Activated T-cell treated with anti-CD3 and anti-CD28 coated beads, Interleukin-2, amount 50 U/mL, for 24 hours (primary cell): ENCODE measurements around the gene C17orf67.
A peak's percentile ranks its signal among the peaks of the same experiment; 100 is the strongest.

Experiments used
- DNase-seq: peaks from one replicate; pipeline ENCODE4 v3.0.0-alpha.2; 2020
- H3K27ac Mint-ChIP-seq: 2 replicates; pipeline ENCODE4 v1.8.0; 2020; ENCODE audit warnings: mild to moderate bottlenecking, mixed read lengths
- H3K27me3 Mint-ChIP-seq: 2 replicates; pipeline ENCODE4 v1.8.0; 2020; ENCODE audit warnings: mixed read lengths
- H3K36me3 Mint-ChIP-seq: 2 replicates; pipeline ENCODE4 v1.8.0; 2020; ENCODE audit warnings: low read depth, mixed read lengths
- H3K4me1 Mint-ChIP-seq: 2 replicates; pipeline ENCODE4 v1.8.0; 2020; ENCODE audit warnings: low read depth, mixed read lengths
- H3K4me3 Mint-ChIP-seq: 2 replicates; pipeline ENCODE4 v1.8.0; 2020; ENCODE audit warnings: mild to moderate bottlenecking, moderate library complexity, mixed read lengths
- H3K9me3 Mint-ChIP-seq: 2 replicates; pipeline ENCODE4 v1.8.0; 2020; ENCODE audit warnings: mixed read lengths

C17orf67 gene

DNA sequence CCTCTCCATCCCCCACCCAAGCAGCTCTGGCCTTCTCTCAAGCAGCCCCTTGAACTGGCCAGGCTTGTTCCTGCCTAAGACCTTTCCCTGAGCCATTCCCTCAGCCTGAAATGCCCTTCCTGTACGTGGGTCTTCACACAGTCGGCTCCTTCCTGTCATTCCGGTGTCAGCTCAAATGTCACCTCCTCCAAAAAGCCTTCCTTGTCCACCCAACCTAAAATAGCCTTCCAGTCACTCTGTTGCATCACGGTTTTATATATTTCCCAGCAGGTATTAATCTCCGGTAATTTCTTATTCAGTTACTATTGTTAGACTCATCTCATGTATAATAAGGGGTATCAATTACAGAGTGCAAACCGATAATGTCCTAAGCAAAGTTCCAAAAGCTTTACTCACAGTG is 51.8 kb downstream of the C17orf67 start:
- no peak overlapping the region for H3K27ac Mint-ChIP-seq
- H3K4me1 Mint-ChIP-seq, result peaks cover 57% of the 10 kb centered on the region
- H3K36me3 Mint-ChIP-seq, result no peaks in the 10 kb centered on the region
- H3K9me3 Mint-ChIP-seq, result no peaks in the 10 kb centered on the region
- no peak overlapping the region for H3K4me3 Mint-ChIP-seq
- peaks cover 5% of the 10 kb centered on the region for H3K27me3 Mint-ChIP-seq
- DNase-seq, result no peak

DNA sequence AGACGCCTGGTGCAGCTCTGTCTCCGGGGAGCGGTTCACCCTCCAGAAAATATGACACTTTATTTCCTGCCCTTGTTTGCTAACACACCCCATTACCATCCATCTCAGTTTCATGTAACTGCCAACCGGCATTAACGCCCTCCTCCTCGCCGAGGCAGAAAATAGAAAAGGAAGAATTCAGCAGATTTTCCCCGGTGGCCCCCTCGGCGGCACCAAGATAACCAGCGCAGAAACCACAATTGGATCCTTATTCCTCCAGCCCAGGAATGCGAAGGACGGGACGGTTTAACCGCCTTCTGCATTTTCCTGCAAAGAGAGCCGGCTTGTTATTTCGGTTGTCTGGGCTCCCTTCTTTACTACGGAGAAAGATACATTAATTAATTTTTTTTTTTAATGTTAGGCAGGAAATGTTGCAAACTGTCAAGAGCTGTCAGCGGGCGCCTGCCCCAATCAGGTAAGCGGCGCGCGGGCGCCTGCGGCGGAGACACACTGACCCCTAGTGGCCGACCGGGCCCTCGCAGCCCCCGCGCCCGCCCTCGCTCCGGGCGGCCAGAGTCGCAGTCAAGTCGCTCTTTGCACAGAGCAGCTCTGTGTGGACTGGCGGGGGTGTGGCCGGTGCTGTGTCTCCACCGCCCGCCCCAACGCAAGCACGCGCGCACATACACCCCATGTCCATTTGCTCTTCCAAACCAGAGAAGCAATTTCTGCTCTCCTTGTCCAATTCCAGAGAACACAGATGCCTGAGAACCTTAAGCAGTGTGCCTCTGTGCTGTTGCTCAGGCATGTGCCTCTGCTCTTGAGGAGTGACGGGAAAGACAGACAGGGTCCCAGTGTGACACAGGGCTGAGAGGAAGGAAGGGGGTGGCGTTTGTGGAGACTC is 53.6 kb downstream of the C17orf67 start:
- DNase-seq, result peak; percentile 94
- Mint-ChIP-seq H3K27me3 (peaks cover 5% of the 10 kb centered on the region), H3K4me3 (peak overlapping the region; percentile 80), H3K36me3 (no peaks in the 10 kb centered on the region), H3K9me3 (no peaks in the 10 kb centered on the region), H3K27ac (peak overlapping the region; percentile 90), H3K4me1 (peaks cover 39% of the 10 kb centered on the region)

DNA sequence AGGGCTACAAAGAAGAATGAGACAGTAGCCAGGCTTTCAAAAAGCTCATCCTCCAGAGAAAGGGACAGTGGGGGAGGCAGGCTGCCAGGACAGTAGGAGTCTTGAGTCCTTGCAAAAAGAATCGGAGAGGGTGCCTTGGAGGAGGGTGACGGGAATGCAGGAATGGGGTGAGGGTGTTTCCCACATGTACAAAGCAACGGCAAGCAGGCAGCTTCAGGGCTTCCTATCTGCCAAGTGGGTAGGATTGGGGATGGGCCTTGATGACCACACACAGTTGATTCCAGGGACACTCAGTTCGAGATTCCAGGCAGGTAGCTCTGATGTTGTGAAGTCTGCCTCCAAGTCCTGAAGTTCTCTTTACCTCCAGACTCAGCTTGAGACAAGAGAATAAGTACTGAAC is 54.4 kb downstream of the C17orf67 start:
- Mint-ChIP-seq H3K4me1 (peaks cover 37% of the 10 kb centered on the region), H3K9me3 (no peaks in the 10 kb centered on the region), H3K36me3 (no peaks in the 10 kb centered on the region), H3K27me3 (peaks cover 5% of the 10 kb centered on the region), H3K27ac (peak overlapping the region; percentile 90), H3K4me3 (peak overlapping the region; percentile 80)
- DNase-seq, result no peak

DNA sequence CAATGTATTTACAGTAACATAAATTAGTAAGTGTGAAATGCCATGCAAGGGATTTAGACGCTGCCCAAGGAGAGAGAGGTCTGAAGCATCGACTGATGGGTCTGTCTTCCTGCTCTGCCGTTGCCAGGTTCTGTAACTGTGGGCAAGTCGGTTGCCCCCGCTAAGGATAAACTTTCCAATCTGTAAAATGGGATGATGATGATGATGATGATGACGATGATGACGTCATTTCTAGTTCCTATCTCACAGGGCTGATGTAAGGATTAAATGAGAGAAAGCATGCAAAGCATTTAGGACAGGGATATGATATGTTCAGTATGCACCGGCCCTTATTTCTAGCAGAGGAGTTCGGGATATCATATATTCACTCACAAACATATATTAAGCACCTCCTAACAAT is 54.8 kb downstream of the C17orf67 start:
- peaks cover 5% of the 10 kb centered on the region for H3K27me3 Mint-ChIP-seq
- no peak overlapping the region for H3K27ac Mint-ChIP-seq
- peak overlapping the region; percentile 9 for H3K4me3 Mint-ChIP-seq

DNA sequence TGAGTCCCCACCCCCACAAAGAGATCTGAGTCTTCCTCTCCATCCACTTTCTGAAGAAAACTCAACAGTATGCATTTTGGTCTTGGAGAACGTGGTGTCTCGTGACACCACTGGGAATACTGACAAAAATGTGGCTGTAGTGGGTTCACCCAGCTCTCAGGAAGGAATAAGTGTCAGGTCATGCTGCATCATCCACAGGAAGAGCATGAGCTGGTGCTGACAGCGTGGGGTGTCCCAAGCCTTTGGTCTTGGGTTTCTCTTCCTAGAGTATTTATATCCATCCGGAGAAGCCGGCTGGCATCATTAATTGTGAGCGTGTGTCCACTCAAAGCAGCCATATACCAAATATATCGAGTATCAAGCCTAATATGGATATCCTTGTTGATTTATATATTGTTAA is 55.9 kb downstream of the C17orf67 start:
- Mint-ChIP-seq H3K4me3 (no peak overlapping the region), H3K9me3 (no peaks in the 10 kb centered on the region), H3K36me3 (no peaks in the 10 kb centered on the region), H3K27ac (no peak overlapping the region), H3K27me3 (peaks cover 5% of the 10 kb centered on the region), H3K4me1 (peaks cover 34% of the 10 kb centered on the region)
- DNase-seq, result no peak

More for the DNA sequence above, 54.8 kb downstream of the C17orf67 start:
- H3K4me1 Mint-ChIP-seq, result peaks cover 37% of the 10 kb centered on the region
- DNase-seq, result no peak
- H3K36me3 Mint-ChIP-seq, result no peaks in the 10 kb centered on the region
- no peaks in the 10 kb centered on the region for H3K9me3 Mint-ChIP-seq

DNA sequence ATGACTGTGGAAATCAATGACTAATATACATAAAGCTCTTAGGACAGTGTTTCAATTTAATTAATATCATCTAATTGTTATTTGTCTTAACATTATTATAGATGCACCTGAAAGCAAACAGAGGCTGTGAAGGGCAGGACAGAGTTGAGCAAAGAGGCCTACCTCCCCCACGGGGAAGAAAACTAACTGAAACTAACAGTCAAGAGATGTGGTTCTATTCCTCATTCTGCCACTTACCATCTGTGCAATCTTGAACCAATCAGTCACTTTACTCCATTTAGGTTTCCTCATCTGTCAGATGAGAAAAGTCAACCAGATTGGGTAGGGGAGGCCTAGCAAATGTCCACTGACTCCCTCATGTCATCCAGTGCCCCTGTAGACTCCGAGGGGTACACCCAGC is 59.1 kb downstream of the C17orf67 start:
- no peaks in the 10 kb centered on the region for H3K9me3 Mint-ChIP-seq

DNA sequence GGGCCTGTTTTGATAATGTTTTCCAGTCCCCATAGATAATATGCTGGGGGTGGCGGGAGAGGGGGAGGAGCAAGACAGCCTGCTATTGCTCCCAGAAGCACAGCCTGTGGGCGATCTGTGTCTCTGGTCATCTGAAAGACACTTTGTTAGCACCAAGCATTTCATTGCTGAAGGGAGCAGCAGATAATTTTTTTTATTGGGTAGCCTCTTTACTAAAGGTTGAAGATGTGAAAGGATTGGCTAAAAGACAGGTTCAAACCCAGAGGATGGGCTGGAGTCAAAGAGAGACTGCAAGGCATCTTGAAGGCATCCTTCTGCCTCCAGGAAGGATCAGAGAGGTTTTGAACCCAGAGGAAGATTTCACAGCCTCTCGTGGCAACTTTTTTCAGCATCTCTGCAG is 60.6 kb downstream of the C17orf67 start:
- Mint-ChIP-seq H3K27me3 (no peaks in the 10 kb centered on the region), H3K4me1 (peaks cover under 1% of the 10 kb centered on the region), H3K27ac (no peak overlapping the region), H3K9me3 (no peaks in the 10 kb centered on the region), H3K36me3 (no peaks in the 10 kb centered on the region), H3K4me3 (no peak overlapping the region)
- DNase-seq, result no peak

More for the DNA sequence above, 59.1 kb downstream of the C17orf67 start:
- DNase-seq, result no peak
- no peak overlapping the region for H3K4me3 Mint-ChIP-seq
- H3K36me3 Mint-ChIP-seq, result no peaks in the 10 kb centered on the region
- H3K27ac Mint-ChIP-seq, result no peak overlapping the region
- H3K27me3 Mint-ChIP-seq, result no peaks in the 10 kb centered on the region
- H3K4me1 Mint-ChIP-seq, result peaks cover 14% of the 10 kb centered on the region

DNA sequence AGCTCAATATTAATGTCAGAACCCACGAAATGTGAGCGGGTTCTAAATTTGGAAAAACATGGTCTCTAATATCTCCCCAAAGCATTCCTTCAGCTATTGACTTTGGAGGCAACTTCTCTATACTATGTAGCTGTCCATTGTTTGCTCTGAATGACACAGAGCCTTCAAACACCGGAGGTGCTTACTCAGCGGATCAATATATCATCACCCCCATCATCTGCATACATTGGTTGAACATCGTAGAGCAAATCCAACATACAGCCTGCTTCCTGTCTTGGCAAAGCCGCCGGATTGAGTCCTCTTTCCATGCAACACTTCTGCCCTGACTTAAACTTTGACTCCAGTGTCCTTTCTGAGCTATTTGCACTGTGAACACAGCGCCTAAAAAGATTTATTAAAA is 61.3 kb downstream of the C17orf67 start:
- H3K36me3 Mint-ChIP-seq, result no peaks in the 10 kb centered on the region
- H3K27me3 Mint-ChIP-seq, result no peaks in the 10 kb centered on the region
- no peaks in the 10 kb centered on the region for H3K9me3 Mint-ChIP-seq
- H3K27ac Mint-ChIP-seq, result no peak overlapping the region
- H3K4me1 Mint-ChIP-seq, result no peaks in the 10 kb centered on the region
- DNase-seq, result no peak
- H3K4me3 Mint-ChIP-seq, result no peak overlapping the region

DNA sequence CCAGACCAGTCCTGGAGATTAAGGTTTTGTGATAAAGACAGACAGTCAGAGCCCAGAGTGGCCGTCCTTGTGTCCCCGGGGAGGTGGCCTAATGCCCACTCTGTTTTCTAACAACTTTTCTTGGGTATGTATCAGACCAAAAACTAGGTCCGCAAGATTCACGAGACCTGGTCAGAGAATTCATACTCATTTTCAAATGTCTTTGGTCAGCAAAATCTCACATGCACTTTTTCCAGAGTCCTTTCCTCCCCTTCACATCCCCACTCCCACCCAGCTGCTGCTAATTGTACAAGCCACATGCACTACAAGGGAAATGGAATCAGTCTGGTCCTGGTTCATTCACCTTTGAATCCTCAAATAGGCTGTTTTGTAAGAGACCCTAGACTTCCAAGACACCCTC is 61.7 kb downstream of the C17orf67 start:
- Mint-ChIP-seq H3K27ac (no peak overlapping the region), H3K36me3 (no peaks in the 10 kb centered on the region), H3K4me1 (no peaks in the 10 kb centered on the region), H3K4me3 (no peak overlapping the region), H3K27me3 (no peaks in the 10 kb centered on the region), H3K9me3 (no peaks in the 10 kb centered on the region)
- no peak for DNase-seq

DNA sequence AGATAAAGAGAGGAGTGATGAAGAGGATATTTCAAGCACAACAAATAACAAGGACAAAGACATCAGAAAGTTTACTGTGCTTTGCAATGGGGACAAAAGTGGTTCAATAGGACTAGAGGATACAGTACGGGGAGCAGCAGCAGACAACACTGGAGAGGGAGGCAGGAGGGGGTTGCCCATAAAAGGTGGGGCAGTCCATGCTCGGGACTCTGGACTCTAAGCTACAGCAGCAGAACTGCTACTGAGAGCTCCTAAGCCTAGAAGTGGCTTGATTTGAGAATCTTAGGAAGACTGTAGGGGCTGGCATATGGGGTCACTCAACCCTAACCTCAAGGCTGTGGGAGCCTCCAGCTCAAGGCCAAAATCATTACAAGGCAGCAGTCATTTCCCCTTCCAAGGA is 62.2 kb downstream of the C17orf67 start:
- Mint-ChIP-seq H3K4me3 (no peak overlapping the region), H3K27me3 (no peaks in the 10 kb centered on the region), H3K9me3 (no peaks in the 10 kb centered on the region), H3K4me1 (no peaks in the 10 kb centered on the region), H3K27ac (no peak overlapping the region), H3K36me3 (no peaks in the 10 kb centered on the region)
- no peak for DNase-seq

DNA sequence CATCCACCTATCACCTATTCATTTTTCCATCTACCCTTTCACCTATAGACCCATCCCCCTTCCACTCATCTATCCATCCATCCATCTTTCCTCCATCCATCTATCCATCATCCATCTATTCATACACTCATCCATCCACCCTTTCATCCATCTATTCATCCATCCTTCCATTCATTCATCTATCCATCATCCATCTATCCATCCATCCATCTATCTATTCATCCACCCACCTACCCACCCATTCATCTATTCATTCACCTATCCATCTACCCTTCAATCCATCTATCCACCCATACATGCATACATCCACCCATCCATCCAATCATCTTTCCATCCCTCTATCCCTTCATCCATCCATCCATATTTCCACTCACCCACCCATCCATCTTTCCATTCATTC is 63.3 kb downstream of the C17orf67 start:
- Mint-ChIP-seq H3K27me3 (peaks cover 4% of the 10 kb centered on the region), H3K4me1 (no peaks in the 10 kb centered on the region), H3K27ac (no peak overlapping the region), H3K4me3 (no peak overlapping the region), H3K36me3 (no peaks in the 10 kb centered on the region), H3K9me3 (no peaks in the 10 kb centered on the region)
- no peak for DNase-seq

DNA sequence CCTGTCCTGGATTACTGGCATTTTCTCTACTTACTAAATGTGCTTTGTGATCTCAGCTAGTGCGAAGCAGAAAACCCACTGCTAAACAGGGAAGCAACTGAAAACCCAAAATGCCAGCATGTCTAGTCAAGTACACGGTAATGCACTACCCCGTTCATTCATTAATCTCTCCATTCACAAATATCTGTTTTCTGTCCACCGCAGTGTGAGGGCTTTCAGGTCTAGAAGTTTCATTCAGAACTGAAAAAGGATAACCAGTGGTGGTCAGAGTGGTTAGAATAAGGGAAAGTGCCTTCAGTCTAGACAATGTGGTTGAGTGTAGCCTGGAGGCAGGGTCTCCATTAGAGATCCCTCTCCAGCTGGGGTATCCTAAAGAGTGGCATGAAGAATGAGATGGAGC is 68.3 kb downstream of the C17orf67 start:
- H3K36me3 Mint-ChIP-seq, result no peaks in the 10 kb centered on the region
- DNase-seq, result no peak
- no peak overlapping the region for H3K4me3 Mint-ChIP-seq
- peaks cover 4% of the 10 kb centered on the region for H3K27me3 Mint-ChIP-seq
- no peak overlapping the region for H3K27ac Mint-ChIP-seq
- H3K4me1 Mint-ChIP-seq, result peaks cover 17% of the 10 kb centered on the region
- no peaks in the 10 kb centered on the region for H3K9me3 Mint-ChIP-seq

DNA sequence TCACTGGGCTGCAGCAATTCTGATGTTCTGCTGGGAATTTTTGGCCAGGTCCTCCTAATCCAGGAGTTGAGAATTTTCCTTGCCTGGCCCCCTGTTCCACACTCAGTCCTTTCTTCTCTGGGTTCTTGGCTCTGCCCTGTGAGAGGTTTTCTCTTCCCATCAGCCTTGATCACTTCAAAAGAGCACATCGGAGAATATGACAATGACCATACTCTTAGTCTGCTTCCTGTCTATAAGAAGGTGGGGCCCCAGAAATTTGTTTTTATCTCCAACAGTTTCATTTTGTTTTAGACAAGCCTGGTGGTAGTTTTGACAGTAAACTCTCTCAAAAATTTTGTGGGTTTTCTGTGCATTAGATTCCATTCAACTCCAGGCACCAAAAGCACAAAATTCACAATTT is 70.7 kb downstream of the C17orf67 start:
- Mint-ChIP-seq H3K4me3 (no peak overlapping the region), H3K36me3 (no peaks in the 10 kb centered on the region), H3K9me3 (no peaks in the 10 kb centered on the region), H3K27me3 (peaks cover 4% of the 10 kb centered on the region), H3K27ac (peak overlapping the region; percentile 37), H3K4me1 (peaks cover 17% of the 10 kb centered on the region)
- DNase-seq, result no peak

DNA sequence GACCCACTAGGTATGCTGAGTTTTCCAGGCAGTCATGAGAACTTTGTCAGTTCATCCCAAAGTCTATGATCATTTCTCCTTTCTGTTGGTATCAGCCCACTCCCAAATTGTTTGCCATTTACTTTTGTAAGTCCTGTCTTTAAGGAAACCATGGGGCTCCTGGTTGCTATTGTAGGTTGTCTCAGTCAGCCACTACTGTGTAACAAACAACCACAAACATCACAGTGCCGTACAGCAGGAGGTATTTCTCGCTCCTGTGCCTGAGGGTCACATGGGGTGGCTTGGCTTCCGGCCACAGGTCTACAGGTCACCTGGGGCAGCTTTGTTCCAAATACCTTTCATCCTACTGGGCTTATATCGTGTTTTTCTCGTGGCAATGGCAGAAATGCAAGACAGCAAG is 71.6 kb downstream of the C17orf67 start:
- Mint-ChIP-seq H3K4me3 (no peak overlapping the region), H3K36me3 (no peaks in the 10 kb centered on the region), H3K4me1 (peaks cover 17% of the 10 kb centered on the region), H3K9me3 (no peaks in the 10 kb centered on the region), H3K27ac (no peak overlapping the region), H3K27me3 (peaks cover 4% of the 10 kb centered on the region)
- no peak for DNase-seq

DNA sequence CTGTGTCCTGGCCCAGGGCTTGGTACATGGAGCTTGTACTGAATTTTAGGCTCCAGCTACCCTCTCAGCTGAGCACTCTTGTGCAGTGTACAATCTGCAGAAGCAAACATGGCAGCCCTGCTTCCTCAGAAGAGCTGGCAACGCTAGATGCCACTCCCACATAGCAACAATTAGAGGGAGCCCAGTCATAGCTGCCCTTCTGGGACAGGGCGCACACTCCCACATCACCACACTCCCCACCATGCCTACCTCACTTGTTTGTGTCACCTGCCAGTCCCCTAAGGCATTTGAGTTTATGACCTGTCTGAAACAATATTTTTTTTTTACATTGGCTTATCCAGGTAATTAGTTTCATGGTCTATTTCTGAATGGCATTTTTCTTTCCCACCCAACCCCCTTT is 72.3 kb downstream of the C17orf67 start:
- Mint-ChIP-seq H3K4me3 (no peak overlapping the region), H3K27ac (no peak overlapping the region), H3K27me3 (peaks cover 4% of the 10 kb centered on the region), H3K9me3 (no peaks in the 10 kb centered on the region), H3K36me3 (no peaks in the 10 kb centered on the region), H3K4me1 (peaks cover 22% of the 10 kb centered on the region)
- no peak for DNase-seq
